Glomerular visceral epithelial cell (primary cell): ENCODE data around the gene RHOT2.
A peak's percentile ranks its signal among the peaks of the same experiment; 100 is the strongest.

ENCODE experiments used
- DNase-seq: peaks from one replicate; pipeline ENCODE4 v3.0.0-alpha.2; 2016; ENCODE audit errors: extremely low spot score

RHOT2 gene

DNA sequence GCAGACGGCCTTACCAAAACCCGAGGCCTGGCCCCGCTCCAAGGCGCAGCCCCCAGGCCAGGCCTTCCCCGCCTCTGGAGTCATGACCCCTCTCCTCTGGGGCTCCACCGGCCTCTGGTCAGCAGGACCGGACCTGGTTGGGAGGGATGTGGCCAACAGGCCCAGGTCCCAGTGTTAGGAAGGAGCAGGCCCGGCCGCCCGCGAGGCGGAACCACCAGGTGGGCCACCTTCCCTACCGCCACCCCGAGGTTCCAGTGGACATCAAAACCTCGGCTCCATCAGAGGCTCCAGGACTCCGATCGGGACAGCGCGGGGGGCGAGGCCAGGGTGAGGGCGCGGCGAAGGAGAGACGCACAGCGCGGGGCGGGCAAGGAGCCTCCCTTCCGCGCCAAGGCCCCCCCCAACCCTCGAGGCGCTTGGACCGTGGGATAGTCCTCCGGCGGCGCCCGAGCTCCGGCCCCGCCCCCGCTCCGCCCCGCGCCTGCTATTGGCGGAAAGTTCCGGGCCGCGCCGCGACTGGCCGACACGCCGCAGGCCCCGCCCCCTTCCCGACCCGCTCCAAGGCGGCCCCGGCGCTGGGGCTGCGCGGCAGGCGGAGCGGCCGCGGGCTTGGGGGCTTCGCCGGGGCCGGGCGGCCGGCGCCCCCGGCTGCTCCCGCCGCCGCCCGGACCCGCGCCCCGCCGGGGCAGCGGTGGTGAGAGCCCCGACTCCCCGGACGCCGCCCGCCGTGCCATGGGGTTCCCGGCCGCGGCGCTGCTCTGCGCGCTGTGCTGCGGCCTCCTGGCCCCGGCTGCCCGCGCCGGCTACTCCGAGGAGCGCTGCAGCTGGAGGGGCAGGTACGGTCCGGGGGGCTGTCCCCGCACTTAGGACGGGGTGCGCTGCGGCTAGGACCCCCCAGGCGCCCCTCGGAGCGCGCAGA lies 46.9 kb downstream of the RHOT2 start, which contains the start of gene METRN:
Gene METRN, plus strand, starts transcription at position 561 of the 919 bp plus-strand sequence. Its CDS starts 172 bp downstream, at position 733.
- peak; percentile 84 for DNase-seq

DNA sequence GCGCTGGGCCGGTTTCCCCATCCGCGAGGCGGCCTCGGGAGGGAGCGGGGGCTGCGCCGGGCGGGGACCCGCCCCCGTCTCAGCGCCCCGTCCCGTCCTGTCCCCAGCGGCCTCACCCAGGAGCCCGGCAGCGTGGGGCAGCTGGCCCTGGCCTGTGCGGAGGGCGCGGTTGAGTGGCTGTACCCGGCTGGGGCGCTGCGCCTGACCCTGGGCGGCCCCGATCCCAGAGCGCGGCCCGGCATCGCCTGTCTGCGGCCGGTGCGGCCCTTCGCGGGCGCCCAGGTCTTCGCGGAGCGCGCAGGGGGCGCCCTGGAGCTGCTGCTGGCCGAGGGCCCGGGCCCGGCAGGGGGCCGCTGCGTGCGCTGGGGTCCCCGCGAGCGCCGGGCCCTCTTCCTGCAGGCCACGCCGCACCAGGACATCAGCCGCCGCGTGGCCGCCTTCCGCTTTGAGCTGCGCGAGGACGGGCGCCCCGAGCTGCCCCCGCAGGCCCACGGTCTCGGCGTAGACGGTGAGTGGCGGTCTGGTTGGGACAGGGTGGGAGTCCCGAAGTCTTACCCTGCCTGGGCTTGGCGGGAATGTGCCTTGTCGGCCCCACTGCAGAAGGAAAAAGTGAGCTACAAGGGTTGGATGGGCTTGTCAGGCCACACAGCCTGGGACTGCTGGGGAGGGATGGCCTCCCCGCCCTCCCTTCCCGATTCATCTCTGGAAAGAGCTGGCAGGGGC lies 47.7 kb downstream of the RHOT2 start:
- DNase-seq: no peak

DNA sequence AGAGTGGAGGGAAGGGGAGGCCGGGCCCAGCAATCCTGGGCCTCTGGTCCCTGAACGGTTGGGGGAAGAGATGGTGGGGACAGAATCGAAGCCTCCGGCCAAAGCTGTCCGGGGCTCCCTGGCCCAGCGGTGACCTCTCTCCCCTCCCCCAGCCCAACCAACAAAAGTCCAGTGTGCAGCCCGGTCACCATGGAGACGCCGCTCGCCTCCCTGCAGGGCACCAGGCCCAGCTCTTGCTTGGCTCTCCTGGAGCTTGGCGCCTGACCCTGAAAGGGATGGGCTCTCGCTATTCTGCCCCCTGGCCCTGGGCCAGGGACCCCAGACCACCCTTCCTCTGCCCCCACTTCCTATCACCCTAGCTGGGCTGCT lies 48.3 kb downstream of the RHOT2 start:
- DNase-seq: no peak

DNA sequence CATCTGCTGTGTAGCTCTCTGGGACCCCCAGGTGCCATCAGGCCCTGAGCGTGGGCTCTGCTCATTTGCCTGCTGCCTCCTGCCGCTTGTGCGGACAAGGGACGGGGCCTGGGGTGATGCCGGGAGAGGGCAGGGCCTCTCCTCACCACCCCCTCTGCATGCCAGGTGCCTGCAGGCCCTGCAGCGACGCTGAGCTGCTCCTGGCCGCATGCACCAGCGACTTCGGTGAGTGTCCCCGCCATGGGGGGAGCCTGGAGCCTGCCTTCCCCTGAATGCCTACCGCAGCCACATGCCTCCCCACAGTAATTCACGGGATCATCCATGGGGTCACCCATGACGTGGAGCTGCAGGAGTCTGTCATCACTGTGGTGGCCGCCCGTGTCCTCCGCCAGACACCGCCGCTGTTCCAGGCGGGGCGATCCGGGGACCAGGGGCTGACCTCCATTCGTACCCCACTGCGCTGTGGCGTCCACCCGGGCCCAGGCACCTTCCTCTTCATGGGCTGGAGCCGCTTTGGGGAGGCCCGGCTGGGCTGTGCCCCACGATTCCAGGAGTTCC lies 48.9 kb downstream of the RHOT2 start:
- no peak for DNase-seq

DNA sequence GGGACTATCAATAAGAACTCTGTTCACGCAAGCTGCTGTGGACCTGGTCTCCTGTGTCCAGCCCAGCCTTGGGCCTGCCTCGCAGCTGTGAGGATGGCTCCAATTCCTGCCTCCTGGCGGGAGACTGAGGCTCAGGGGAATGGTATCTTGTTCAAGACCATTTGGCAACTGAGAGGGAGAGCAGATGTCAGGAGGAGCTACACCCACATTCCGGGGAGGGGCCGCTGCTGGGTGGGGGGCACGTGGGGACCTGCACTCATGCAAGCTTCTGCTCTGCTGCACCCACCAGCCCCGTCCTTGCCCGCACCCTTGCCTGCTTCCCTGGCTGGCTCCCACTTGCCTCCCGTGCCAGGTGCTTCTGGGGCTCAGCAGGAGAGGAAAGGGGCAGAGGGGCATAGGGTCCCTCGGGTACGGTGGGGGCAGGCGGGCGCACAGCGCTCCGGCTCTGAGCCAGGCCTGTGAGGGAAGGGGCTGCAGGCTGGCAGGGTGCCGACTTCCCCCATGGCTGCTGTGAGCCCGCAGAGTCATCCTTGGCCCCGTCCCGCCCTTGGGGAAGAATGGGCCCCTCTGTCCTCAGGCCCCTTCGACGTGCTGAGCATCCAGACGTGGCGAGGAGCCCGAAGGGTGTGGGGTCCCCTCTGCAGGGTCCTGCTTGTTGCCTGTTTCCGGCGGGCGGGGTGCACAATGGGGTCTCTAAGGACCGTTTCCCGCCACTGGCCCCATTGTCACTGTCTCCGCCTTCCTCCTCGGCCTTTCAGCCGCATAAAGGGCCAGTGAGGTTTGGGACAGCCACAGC lies 49.7 kb downstream of the RHOT2 start:
- no peak for DNase-seq

DNA sequence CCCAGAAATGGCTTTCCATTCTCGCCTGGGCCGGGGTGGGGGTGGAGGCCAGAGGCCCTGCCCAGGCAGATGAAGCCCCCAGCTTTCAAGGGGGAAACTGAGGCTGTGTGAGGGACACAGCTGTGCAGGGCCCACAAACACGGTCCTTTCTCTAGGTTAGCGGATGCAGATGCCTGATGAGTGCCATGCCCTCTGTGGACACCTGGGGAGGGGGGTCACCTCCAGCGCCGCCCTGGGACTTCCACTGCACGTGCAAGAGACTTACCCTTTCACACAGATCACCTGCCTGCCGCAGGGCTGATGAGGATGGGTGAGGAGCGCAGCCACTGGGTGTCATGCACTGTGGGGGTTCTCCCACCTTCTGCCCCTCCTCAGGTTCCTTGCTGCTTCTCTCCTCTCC lies 50.5 kb downstream of the RHOT2 start:
- no peak for DNase-seq

DNA sequence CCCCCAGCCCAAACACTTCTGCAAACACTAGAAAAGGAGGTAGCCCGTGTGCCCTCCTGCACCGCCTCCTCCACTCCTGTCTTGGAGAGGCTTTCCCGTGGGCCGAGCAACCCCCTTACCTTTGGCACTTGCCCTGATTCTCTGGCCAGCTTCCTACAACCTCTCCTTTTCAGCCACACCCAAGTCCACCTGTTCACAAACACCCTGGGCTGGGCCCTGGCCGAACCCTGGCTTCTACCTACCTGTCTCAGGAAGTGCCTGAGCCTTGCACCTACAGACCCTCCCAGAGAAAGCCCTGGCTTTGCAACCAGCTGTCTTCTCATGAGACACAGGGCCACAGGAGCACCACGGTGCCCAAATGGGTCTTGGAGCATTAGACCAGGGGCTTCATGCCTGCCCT lies 51.0 kb downstream of the RHOT2 start:
- DNase-seq: no peak

DNA sequence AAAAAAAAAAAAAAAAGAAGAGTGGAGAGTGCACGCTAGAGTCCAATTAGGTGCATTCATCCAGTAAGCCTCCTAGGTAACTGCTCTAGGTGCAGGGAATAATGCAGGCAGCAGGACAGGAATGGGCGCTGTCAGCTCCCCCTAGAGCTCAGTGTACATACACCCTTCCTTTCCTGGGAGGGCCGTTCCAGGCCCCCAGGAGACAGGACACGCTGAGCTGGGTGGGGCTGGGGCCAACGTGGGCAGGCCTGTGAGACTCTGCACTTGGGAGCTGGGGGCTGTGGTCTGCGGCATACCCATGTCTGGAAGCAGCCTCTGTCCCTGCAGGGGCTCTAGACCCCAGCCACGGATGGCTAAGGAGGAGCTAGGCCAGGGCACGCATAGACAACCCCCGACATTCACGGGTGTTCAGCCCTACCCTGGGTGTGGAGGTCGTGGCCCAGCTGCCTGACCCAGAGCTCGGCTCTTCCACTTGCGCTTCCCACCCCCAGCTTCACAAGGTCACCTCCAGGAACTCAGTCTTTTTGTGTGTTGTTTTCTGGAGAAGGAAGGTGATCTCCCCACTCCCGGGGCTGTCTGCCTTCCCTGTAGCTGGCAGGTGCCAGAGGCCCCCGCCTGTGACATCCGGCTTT lies 52.0 kb downstream of the RHOT2 start:
- peak; percentile 43 for DNase-seq

DNA sequence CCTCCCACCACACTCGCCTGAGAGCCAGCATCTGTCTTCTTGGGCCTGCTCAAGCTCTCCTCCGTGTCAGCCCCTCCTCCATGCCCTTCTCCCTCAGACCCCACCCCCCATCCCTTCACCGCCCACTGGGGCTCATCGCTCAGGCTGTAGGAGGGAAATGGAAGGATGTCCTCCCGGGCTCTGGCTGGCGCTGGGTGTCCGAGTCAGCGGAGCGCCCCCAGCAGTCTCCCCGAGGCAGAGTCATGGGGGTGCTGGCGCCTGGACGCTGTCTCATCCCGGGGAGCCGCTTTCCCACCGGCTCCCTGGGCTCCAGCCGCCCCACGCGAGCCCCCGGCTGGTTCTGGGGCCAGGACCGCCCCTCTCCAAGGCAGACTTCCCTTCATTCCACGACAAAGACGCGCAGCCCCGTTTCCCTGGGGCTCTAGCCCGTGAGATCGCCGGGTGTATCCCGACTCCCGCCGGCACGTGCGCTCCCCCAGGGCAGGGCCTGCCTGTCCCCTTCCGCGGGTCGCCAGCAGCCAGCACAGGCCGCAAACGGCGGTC lies 52.6 kb downstream of the RHOT2 start:
- DNase-seq: peak; percentile 72

DNA sequence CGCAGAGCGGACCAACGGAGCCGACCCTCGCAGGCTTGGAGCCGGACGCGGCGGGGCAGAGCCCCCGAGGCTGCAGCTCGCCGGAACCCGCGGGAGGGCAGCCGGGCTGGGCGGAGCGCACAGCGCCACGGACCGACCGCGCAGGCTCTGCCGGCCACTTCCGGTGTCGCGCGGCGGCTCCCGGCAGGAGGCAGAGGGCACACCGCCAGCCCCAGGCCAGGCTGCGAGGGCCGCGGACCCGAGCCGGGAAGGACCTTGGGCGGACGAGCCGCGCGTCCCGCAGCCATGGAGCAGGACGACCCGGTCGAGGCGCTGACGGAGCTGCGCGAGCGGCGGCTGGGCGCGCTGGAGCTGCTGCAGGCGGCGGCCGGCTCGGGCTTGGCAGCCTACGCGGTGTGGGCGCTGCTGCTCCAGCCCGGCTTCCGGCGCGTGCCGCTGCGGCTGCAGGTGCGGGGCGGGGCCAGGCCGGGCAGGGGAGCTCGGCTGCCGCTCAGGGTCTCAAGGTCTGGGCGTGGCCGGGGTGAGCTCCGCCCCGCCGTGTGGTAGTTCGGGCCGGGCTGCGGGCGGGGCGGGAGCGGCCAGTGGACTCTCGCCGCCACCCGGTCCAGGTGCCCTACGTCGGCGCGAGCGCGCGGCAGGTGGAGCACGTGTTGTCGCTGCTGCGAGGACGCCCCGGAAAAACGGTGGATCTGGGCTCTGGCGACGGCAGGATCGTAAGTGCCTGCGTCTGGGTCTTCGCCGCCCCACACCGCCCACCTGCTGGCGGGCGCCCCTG lies 53.2 kb downstream of the RHOT2 start, which contains the start of gene ANTKMT:
Gene ANTKMT, plus strand, starts transcription at position 157 of the 775 bp plus-strand sequence. Its CDS starts 129 bp downstream, at position 286.
- peak; percentile 84 for DNase-seq

DNA sequence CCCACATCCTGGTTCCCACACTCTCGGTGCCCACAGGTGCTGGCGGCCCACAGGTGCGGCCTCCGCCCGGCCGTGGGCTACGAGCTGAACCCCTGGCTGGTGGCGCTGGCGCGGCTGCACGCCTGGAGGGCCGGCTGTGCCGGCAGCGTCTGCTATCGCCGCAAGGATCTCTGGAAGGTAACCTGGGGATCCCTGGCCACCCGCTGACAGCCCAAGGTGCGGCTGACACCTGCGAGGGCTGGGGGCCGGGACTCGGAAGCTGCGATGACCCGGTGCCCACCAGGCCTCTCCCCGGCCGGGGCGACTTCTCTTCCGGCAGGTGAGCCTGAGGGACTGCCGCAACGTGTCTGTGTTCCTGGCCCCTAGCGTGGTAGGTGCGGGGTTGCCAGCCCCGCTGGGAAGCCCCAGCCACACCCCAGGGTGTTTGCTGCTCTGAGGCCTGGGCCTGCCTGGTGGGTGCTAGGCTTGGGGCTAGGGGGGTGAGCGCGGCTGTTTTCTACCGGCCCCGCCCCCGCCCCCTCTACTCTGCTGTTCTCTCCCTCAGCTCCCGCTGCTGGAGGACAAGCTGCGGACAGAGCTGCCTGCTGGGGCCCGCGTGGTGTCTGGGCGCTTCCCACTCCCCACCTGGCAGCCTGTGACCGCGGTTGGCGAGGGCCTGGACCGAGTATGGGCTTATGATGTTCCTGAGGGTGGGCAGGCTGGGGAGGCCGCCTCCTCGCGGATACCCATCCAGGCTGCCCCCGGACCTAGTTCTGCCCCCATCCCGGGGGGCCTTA lies 54.0 kb downstream of the RHOT2 start:
- no peak for DNase-seq

DNA sequence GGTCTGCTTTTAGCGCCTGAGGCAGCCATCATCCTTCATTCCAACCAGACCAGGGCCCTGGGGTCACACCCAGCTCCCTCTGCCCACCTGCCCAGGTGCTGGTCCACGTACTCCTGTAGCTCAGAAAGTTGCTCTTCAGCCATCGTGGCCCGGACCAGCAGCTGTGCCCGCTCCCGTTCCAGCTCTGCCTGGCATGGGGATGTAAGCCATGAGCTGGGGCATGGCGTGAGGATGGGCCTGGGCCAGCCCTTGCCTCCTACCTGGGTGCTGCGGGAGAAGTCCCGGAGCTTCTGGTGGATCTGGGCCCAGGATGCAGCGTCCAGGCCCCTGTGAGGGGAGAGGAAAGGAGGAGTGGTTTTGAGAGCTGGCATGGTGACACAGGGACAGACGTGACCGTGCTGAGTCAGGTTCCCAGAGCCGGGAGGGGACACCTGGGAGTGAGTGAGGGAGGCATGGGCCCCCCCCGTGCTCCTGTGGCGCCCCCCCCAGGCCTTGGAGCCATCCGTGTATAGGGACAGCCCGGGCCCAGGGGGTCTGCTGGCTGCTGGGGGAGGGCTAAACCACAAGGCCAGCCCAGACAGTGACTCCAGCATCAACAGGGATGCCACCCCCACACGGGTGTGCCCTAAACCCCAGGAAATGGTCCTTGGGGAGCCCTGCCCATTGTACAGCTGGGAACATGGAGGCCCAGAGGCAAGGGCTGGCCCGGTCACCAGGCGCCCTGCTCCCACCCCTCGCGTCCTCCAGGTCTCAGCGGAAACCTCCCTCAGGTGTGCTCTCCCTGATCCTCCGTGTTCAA lies 55.1 kb downstream of the RHOT2 start:
- no peak for DNase-seq

DNA sequence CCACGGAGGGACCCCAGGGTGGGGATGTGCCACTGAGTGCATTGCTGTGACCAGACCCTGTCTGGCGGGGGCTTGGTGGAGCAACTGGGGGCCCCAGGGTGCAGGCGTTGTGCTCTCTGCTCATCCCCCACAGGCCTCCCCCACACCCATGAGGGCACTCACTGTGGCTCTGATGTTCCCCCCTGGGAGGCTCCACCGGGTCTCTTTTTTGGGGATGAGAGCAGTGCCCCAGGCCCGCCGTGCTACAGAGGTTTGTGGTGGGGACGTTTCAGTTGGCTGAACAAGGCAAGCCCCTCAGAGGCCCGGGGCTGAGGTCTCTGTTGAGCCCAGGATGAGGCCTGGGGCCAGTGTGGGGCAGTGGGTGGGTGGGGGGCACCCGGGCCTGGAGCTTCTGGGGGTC lies 55.8 kb downstream of the RHOT2 start:
- no peak for DNase-seq
